GM12878 (cell line): ENCODE data around the gene AP5Z1. TPM values are rescaled to one million over a fixed set of nuclear protein-coding genes. Genes with fewer than 3 reads are reported as not detected.

Source experiments
- CEBPZ ChIP-seq: fragments of 150-350 bp; IDR thresholded peaks from 2 replicates; pipeline ENCODE4 v1.6.1; 2016; ENCODE audit warnings: low read depth, low read length
- CREM ChIP-seq: IDR thresholded peaks from 2 replicates; pipeline ENCODE4 v1.6.1; 2014; ENCODE audit warnings: antibody characterized with exemption, low read depth
- HDAC2 ChIP-seq: fragments of 200-600 bp; sonication (generic); IDR thresholded peaks from 2 replicates; pipeline ENCODE4 v1.6.1; 2017
- IRF4 ChIP-seq: IDR thresholded peaks from 2 replicates; pipeline ENCODE4 v1.6.1; 2011; ENCODE audit warnings: low read depth, low read length
- NKRF ChIP-seq: fragments of 450-650 bp; conservative IDR thresholded peaks from 2 replicates; pipeline ENCODE4 v1.6.1; 2017; ENCODE audit warnings: mild to moderate bottlenecking, moderate library complexity
- ZNF592 ChIP-seq: fragments of 450-650 bp; IDR thresholded peaks from 2 replicates; pipeline ENCODE4 v1.6.1; 2017; ENCODE audit warnings: mild to moderate bottlenecking, moderate library complexity
- polyA plus RNA-seq, 11 experiments: library from polyadenylated mRNA; depleted of rRNA in 4 of 11; unstranded in 6 of 11; stranded (reverse) in 5 of 11; fragments of >200 nt; fragmentation: Nextera tagmentation in 4 of 11; fragmentation: Illumina TruSeq in 1 of 11; extraction: Ambion mirVana in 4 of 11; extraction: Trizol in 1 of 11; gene quantifications; 1 replicate in 1 of 11; 2 replicates in 10 of 11; pipeline versions ENCODE4 v1.2.1 to v1.2.3, GENCODE V29; 2011 to 2016; ENCODE audit warnings: inconsistent platforms in 2 of 11, missing spikeins in 2 of 11, low read depth in 1 of 11
- total RNA-seq, 4 experiments: library from RNA; depleted of rRNA in 3 of 4; stranded (reverse); fragments of >200 nt in 3 of 4; fragmentation: Illumina TruSeq in 1 of 4; extraction: Trizol in 1 of 4; gene quantifications; 2 replicates each; pipeline versions ENCODE4 v1.2.1 to v1.2.3, GENCODE V29; 2013 to 2021

AP5Z1 gene
- total and polyA plus RNA-seq, 10 of the 15 experiments (the other 5 are each of a cell fraction or from before 2014, with no cell fraction given), result 0.37 to 43.4 (median 19.4) TPM

GRCh38 chr7:4837803-4838625, 62.6 kb downstream of the AP5Z1 start (continued):
- no peak for TF ChIP-seq CEBPZ
- TF ChIP-seq HDAC2, result no peak
- TF ChIP-seq IRF4, result no peak
- no peak for TF ChIP-seq CREM
- no peak for TF ChIP-seq ZNF592
- TF ChIP-seq NKRF, result no peak
